Ecto neural progenitor cell (in vitro differentiated cells): ENCODE results near the gene AGAP1.

ENCODE experiments used
- DNase-seq: peaks from one replicate; pipeline ENCODE4 v3.0.0-alpha.2; 2018; ENCODE audit warnings: low spot score

AGAP1 gene

DNA sequence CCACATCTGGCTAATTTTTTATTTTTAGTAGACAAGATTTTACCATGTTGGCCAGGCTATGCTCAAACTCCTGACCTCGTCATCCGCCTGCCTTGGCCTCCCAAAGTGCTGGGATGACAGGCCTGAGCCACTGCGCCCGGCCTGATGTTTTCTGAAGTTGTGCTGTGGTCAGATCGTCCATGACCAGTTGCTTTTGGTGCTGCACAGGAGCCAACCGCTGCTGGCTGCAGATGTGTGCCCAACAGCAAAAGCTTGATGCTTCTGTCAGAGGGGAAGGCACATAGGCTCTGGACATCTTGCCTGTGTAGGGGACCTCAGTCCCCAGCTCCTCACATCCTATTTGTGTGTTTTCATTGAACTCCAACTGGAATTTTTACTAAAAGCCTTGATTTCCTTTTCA lies 218.3 kb downstream of the AGAP1 start:
- DNase-seq, result no peak

DNA sequence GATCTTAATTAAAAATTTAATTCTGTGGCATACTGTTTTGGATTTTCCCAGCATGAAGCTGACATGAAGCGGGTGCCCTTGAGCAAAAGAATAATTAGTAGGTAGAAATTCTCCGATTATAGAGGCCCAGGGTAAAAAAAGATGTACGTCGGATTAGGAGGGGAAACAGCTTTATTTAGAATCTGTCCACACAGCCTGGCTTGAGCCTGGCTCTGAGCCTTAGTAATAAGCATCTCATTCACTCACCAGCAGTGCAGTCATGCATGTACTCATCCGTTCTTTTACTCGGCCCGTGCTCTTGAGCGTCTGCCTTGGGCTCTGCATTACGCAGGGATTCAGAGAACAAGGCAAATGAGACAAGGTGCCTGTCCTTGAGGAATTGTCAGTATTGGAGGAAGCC lies 219.3 kb downstream of the AGAP1 start:
- DNase-seq, result no peak

DNA sequence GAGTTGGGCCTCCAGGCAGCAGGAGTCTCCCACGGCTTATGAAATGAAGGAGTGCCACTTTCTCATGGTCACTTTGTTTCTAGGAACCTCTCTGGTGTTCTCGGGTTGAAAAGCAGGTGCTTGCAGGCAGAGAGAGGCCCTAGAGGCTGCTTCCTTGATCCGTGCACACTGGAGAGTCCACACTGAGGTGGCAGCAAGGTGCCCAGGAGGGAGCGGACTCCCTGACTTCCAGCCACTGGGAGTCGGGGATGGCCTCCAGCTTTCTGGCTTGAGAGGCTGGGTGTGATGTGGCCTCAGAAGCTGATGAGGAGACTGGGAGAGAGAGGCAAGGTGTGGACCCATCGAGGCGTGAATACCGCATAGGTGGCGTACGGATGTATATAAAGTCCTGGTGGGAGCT lies 221.8 kb downstream of the AGAP1 start:
- DNase-seq, result no peak

DNA sequence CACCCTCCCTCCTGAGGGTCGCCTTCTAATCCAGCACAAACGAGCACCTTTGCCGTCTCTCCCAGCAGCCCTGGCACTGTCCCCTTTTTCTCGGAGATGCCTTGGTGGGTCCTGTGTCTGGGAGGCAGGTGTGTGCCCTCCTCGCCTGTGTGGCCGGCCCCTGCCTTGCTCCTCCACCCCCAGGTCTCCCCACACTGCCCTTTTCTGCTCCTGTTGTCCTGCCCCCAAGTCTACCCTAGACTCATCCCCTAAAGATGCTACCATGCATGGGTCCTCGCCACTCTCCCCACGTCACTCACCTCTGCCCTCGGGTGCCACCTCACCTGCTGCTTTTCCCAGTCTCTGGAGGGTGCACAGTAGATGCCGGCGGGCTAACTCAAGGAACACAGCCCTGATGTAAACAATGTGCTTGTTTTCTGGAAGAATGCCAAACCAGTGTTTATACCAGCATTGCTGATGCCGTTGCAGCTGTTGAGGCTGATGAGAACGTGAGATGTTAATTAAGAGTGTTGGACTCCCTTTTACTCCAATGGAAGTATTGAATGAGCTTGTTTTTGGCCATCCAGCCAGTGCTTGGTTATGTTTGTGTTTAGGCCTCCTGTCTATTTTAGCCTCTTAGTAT lies 223.1 kb downstream of the AGAP1 start:
- no peak for DNase-seq

DNA sequence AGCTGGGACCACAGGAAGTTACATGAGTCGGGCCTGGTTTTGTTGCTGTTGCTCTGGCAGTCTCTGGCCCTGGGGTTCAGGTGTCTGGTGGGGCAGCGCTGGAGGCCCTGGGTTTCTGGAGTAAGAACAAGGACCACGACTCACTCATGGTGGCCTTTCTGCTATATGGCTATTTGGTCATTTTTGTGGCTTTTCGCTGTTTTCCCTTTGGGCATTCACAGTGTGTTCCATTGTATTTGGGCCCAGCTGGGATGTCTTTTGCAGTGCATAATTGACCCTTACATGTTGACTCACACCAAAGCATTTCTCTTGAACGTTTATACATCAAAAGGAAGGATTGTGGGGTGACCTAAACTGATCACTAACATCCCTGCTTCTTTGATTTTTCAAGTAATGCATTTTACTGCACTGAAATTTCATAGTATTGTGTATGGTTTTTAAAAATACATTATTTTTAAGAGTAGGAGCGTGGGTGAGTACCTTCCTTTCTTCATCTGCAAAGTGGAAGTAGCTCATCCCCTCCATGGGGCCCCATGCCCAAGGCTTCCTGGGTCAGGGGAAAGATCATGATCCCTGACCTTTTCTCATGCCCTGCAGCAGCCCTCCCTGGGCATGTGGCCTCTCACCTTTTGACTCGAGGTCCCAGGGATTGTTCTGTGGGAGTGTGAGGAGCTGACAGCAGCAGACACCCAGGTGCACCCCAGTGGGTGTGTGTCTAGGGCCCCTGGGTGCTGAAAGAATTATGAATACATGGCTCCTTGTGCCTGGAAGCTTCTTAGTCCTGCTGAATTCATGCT lies 225.5 kb downstream of the AGAP1 start:
- no peak for DNase-seq

DNA sequence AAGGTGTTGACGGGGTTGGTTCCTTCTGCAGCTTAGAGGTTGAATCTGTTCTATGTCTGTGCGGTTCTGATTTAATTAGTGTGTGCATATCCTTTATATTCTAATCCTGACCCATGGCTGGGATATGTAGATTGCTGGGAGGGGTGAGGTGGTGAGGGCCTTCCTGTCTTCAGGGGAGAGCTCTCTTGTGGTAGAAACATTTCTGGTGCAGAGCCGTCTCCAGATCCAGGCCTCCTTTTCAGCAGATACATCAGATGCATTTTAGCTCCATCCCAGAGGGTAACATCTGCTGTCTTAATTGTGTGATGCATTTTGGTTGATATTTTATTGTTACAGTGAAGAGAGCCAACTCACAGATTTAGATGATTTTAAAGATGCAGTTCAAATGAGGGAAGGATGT lies 227.8 kb downstream of the AGAP1 start:
- no peak for DNase-seq

DNA sequence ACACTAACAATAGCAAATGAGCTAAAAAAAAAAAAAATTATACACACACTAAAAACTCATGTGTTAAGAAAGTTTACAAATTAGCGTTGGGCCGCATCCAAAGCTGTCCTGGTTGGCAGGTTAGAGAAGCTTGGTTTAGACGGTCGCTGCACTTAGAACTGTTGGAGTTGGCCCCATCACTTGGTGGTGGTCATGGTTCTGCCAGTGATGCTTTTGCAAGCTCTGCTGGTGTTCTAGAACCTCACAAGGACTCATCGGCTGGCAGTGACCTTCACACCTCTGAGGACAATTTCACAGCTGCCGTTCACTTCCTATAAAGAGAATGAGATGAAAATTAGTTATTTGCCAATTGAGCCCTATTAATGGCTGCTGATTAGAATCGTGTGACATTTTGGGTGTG lies 229.0 kb downstream of the AGAP1 start:
- no peak for DNase-seq

DNA sequence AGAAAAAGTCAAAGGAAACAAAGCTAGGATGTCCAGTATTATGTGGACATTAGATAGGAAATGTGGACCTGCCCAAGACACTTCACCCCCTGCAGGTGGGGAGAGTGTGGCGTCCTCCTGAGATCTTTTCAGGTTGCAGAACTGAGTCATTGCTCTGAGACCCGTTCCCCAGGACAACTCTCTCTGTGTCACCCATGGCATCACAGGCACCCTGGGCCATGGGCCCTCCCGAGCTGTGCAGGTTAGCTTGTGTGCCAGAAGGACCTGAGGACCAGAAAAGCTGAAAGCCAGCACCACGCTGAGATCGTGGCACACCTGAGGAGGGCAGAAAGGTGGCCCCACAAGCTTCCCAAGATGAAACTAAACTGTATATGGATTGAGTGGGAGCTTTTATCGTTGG lies 229.5 kb downstream of the AGAP1 start:
- no peak for DNase-seq

DNA sequence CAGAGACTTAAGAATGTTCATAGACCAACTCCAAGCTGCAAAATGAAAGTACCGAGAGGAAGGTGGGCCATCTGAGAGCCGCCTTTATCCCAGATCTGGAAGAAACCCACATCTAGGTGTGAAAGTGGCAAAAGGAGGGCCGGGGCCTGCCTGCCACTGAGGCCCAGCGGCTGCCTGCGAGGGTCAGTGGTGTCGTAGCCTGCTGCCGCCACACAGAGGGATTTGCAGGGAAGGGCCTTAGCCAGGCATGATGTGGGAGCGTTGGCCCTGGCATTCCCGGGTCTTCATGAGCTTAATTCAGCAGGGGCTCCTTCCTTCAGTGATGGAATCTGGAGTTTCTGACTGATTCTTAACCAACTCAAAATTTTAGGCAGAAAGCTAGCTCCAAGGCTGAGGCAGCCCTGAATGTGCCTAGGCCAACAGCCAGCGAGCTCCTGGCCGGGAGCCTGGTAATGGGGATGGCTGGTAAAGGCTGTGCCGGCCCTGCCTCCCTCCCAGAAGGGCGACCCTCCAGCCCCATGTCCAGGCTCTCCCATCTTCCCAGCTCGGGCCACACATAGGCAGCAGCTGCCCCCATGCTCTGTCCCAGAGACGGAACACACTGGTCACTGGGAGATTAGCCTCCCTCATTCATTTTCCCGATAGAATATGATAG lies 230.1 kb downstream of the AGAP1 start:
- DNase-seq, result no peak

DNA sequence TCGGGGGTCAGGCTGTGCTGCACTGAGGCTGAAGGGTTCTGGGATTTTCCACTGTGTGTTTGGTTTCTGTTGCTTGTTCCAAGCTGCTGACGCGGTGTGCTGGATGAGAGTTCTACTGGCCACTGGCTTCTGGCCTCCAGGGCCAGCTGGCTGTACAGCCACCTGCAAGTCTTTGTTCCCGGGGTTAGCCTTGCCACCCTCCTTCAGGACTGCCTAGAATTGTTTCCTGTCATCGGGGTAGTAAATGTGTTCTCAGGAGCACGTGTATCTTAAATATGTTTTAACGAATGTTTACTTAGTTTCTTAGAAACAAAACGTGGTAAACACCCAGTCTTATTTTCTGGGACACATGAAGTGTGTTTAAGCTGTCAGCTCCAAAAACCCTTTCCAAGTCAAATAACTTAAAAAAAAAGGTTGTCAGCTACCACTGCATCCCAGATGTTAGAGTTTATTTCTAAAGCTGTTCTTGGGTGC lies 231.2 kb downstream of the AGAP1 start:
- DNase-seq, result no peak

DNA sequence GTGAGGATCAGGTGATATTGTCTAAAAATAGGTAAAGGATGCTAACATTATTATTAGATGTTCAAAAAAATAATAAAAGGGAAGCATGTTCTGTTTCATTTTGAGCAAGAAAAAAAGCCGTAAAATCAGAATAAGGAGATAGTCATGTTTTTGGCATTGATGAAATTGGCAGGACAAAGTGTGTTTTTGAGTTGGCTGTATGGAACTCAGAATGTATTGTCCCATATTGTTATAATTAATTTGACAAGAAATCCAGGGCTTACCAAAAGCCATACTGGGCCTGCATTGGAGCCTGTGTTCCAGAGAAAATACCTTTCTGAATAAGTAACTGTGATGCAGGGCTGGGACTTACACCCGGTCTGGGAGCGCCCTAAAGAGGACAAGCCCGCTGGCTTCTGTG lies 232.0 kb downstream of the AGAP1 start:
- no peak for DNase-seq

DNA sequence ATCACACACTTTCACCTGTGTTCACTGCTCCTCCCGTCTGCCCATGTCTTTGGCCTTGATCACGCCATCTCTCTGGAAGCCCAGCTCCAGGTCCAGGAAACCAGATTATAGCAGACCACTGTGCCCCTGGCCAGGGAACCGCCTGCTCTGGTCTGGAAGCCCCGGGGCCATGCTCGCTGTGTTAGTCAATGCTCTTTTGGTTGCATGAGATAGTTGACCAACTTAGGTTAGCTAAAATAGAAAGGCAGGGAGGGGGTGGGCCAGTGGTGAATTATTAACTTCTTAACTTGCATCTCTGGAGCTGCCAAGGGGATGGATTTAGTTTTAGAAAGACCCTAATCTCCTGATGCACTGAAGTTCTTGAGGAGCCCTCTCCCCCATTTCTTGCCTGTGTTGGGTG lies 232.7 kb downstream of the AGAP1 start:
- DNase-seq, result no peak

DNA sequence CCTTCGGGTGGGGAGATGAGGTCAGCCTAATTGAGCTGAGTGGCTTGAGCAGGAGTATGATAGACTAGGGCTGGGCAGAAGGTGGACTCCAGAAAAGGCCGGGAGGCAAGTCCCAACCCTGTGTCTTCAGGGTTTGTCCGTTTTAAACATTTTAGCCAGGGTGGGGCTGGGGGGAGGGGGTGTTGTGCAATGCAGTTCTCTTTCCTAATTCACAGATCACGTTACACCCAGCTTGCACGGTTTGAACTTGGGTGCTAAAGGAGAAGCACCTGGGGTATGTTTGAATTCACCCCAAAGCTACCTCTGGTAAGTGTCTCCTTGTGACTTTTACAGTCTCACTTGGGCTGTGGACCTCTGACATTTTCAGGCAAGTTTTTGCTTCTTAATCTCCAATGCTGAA lies 233.3 kb downstream of the AGAP1 start:
- no peak for DNase-seq

DNA sequence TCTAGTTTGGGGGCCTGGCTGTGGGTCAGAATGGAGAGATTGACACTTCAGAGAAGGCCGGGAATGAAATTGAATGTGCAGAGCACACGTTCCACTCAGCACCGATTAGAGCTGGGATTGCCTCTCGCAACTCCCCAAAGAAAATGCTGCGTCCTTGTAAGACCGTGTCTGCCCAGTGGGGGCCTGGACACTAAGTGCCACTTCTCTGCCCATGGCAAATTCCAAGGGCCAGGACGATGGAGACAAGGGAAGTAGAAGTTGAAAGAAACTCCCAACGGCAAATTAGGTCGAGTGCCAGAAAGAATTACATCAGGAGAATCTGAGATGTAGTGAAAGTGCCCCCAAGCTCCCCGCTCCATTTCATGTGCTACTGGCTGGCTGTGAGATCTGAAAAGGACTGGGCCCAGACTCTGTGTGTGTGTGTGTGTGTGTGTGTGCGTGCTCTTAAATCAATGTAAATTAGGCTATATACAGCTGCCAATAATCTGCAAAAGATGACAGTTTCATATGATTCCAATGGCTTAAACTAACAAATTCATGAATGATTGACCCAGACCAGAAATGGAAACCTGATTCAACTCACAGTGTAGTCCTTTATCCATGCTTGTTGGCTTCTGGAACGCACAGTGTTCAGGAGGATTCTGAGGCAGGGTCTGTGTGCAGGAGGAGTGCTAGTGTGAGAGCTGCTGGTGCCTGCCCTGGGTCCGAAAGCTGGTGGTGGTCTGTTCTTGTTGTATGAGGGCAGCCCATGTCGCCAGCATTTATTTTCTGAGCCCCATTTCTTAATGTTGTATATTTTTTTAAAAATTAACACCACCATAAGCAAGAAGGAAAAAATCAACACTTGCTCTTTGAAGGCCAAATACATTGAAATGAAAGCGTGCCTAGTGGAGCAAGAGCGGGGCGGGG lies 234.3 kb downstream of the AGAP1 start:
- DNase-seq, result no peak

DNA sequence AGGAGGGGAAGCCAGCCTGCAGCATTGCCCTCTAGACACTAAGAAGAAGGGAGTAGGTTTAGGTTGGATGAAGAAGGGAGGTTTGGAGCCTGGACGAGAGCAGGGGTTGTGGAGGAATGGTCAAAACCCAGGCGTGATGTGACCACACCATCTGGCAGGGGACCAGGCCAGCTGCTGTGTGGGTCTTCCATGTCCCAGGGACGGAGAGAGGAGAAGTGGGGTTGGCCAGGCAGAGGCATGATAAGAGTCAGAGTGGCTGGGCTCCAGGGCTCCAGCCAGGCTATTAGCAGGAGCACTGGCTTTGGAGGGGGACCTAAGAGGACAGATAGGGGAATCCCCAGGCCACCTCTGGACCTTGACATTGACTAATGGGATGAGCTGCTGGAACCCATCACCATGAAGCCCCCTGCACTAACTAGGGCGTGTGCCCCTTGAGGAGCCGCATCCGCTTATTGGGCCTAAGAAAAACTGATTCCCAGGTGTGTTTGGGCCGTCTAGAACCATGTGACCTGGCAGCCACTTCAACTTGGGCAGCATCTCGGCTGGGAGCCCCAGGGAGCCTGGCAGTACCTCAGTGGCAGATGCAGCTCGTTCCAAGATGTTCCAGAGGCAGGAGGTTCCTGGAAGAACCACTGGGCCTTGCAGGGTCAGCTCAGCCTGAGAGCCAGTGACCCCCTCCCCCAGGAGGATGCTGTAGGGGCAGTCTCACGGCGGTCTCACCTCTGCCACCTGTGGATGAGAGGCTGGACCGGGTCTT lies 235.1 kb downstream of the AGAP1 start:
- DNase-seq, result no peak

DNA sequence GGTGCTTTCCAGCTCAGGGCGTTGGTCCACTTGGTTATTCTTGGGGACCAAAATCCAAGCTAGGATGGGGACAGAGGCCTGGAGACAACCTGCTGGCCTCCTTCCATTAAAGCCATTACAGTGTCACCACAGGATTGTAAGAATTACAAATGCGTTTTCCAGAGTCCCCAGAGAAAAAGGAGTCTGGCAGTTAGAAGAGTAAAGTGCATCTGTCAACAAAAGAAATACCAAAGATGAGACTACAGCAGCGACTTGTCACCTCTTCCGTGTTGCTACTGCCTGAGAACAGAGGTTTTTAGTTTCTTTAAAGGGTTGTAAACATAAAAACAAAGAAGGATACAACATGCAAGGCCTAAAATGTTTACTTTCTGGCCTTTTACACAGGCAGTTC lies 235.7 kb downstream of the AGAP1 start:
- no peak for DNase-seq

DNA sequence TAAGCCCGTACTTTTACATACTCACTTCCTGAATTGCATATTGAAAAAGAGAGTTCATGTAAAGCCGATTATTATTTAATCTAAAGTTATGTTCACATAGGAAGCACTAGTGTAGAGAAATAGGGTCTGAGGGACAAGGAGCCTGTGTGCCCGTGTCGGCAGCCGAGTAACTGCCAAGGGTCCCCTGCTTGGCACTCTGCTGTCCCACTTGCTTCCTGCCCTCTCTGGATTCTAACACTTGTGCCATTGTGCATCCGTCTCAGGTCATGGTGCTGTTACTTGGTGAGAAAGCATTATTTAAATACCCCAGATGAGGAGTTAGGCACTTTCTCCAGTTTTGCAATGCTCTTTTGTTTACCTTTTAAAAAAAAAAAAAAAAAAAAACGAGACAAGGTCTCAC lies 236.3 kb downstream of the AGAP1 start:
- DNase-seq, result no peak

DNA sequence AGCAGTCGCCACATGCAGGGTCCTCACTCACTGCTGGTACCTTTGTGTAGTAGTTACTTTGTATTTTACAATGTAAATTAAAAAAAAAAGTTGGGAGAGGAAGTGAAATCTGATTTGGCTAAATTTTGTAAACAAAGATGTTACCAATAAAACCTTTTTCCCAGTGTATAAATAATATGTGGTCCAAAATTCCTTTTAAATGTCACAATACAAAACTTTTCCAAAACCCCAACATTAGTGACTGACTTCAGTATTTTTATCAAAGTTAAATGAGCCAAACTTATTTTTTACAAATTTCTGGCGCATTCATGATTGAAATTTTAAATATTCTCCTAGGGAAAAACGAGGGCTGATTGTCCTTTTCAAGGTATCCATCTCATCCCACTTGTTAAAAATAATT lies 239.9 kb downstream of the AGAP1 start:
- DNase-seq, result no peak

DNA sequence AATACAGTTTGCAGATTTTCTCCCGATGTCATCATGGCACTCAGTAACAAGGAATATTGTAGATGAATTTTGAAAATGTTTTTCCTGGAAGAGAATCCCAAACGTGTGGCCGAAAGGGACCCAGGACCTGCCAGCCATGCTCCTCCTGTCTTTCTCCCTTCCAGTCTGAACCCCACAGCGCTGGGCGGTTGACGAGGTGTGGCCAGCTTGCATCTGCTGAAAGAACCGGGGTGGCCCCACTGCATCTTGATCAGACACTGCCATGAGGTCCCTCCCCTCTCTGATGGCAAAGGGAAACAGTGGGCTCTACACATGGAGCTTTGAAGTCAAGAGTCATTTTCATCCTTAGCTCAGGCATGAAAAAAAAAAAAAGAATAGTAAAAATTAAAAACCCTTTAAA lies 240.3 kb downstream of the AGAP1 start:
- DNase-seq, result no peak

DNA sequence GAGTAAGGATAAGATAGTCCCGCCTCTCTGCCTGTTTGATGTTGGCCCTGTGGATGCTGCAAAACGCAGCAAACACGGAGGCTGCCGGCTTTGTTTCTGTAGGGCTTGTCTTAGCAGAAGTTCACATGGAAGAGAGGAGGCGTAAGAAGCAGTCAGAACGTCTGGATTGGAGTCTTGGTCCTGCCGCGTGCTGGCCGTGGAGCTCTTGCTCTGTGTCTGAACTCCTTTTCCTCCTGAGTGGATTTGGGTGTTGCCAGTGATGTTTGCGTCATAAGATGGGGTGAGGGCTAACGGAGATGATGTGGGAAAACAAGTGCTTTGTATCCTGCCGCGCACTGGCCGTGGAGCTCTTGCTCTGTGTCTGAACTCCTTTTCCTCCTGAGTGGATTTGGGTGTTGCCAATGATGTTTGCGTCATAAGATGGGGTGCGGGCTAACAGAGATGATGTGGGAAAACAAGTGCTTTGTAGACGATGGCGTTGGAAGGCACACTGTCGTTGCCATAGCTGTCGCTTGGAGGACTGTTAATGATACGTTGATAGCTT lies 240.9 kb downstream of the AGAP1 start:
- no peak for DNase-seq

DNA sequence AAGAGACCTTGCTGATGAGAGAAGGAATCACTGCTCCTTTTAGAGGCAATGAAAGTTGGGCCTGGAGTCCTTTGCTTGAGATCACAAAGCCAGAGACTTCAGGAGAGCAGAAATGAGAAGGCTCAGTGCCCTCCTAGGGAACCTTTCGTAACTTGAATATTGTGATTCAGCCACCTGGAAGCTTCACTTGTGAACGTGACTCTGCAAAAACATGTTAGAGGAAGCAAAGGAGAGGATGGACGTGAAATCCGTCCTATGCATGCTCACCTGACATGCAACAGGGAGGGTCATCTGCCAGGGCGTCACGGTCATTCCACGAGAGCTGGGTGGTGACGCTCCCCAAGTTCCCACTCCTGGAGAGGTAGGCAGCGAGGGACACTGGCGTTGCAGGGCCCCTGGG lies 243.6 kb downstream of the AGAP1 start:
- no peak for DNase-seq
